HepG2 (cell line): ENCODE data around the gene KCNK18. TPM values are rescaled to one million over a fixed set of nuclear protein-coding genes. Genes with fewer than 3 reads are reported as not detected.
A peak's percentile ranks its signal among the peaks of the same experiment; 100 is the strongest.

Experiments used
- HOXA3 ChIP-seq: sonication (generic); formaldehyde crosslinking; IDR thresholded peaks from 2 replicates; pipeline ENCODE4 v1.5.0; 2020; ENCODE audit warnings: missing genetic modification reagents
- HOXA5 ChIP-seq: sonication (generic); formaldehyde crosslinking; IDR thresholded peaks from 2 replicates; pipeline ENCODE4 v1.4.0; 2020; ENCODE audit warnings: missing genetic modification reagents
- LCORL ChIP-seq, 2 experiments: fragments of 450-650 bp in 1 of 2; sonication (generic) in 1 of 2; formaldehyde crosslinking in 1 of 2; IDR thresholded peaks; 2 replicates each; pipeline versions ENCODE4 v1.5.0 to v1.6.1; 2017 to 2020; ENCODE audit warnings: antibody characterized with exemption in 1 of 2, missing genetic modification reagents in 1 of 2
- NFE2L1 ChIP-seq: sonication (generic); formaldehyde crosslinking; IDR thresholded peaks from 2 replicates; pipeline ENCODE4 v1.4.0; 2020; ENCODE audit warnings: missing genetic modification reagents, mild to moderate bottlenecking, borderline replicate concordance
- NONO ChIP-seq, 2 experiments: fragments of 450-650 bp in 1 of 2; sonication (generic) in 1 of 2; formaldehyde crosslinking in 1 of 2; IDR thresholded peaks in 1 of 2; conservative IDR thresholded peaks in 1 of 2; 2 replicates each; pipeline versions ENCODE4 v1.6.1 to v1.8.0; 2017 to 2022; ENCODE audit warnings: mild to moderate bottlenecking in 1 of 2, missing genetic modification reagents in 1 of 2, moderate library complexity in 1 of 2
- SRY ChIP-seq: sonication (generic); formaldehyde crosslinking; IDR thresholded peaks from 2 replicates; pipeline ENCODE4 v1.8.0; 2022; ENCODE audit warnings: mild to moderate bottlenecking, missing genetic modification reagents
- STAG1 ChIP-seq: sonication (generic); formaldehyde crosslinking; IDR thresholded peaks from 2 replicates; pipeline ENCODE4 v1.4.0; 2020; ENCODE audit warnings: missing genetic modification reagents
- YEATS4 ChIP-seq: sonication (generic); formaldehyde crosslinking; IDR thresholded peaks from 2 replicates; pipeline ENCODE4 v1.4.0; 2020; ENCODE audit warnings: missing genetic modification reagents, borderline replicate concordance
- YY1 ChIP-seq: IDR thresholded peaks from 2 replicates; pipeline ENCODE4 v1.6.1; 2011; ENCODE audit warnings: low read length, low read depth, moderate library complexity, mild to moderate bottlenecking; ENCODE audit not compliant: insufficient read depth, insufficient replicate concordance
- ZBTB42 ChIP-seq: sonication (generic); formaldehyde crosslinking; IDR thresholded peaks from 2 replicates; pipeline ENCODE4 v1.5.0; 2020; ENCODE audit warnings: mild to moderate bottlenecking, missing genetic modification reagents
- ZFP62 ChIP-seq: sonication (generic); formaldehyde crosslinking; IDR thresholded peaks from 2 replicates; pipeline ENCODE4 v1.4.0; 2020; ENCODE audit warnings: missing genetic modification reagents
- ZNF598 ChIP-seq: sonication (generic); formaldehyde crosslinking; IDR thresholded peaks from 2 replicates; pipeline ENCODE4 v1.5.1; 2020; ENCODE audit warnings: mild to moderate bottlenecking, missing genetic modification reagents, borderline replicate concordance
- ZNF615 ChIP-seq: sonication (generic); formaldehyde crosslinking; IDR thresholded peaks from 2 replicates; pipeline ENCODE4 v1.5.0; 2020; ENCODE audit warnings: mild to moderate bottlenecking, missing genetic modification reagents, borderline replicate concordance
- polyA plus RNA-seq, 8 experiments: library from polyadenylated mRNA; depleted of rRNA in 3 of 8; stranded (reverse) in 7 of 8; unstranded in 1 of 8; fragments of >200 nt; fragmentation: Illumina TruSeq in 4 of 8; extraction: Trizol in 4 of 8; gene quantifications; 2 replicates each; pipeline versions ENCODE4 v1.2.1 to v1.2.3, GENCODE V29; 2011 to 2016; ENCODE audit warnings: low read depth in 4 of 8, missing spikeins in 1 of 8, mixed read lengths in 1 of 8; ENCODE audit not compliant: insufficient read depth in 1 of 8
- total RNA-seq, 5 experiments: library from RNA; depleted of rRNA; stranded (reverse); fragments of >200 nt; fragmentation: Illumina TruSeq; extraction: Trizol; gene quantifications; 2 replicates each; pipeline ENCODE4 v1.2.3, GENCODE V29; 2016; ENCODE audit warnings: low read depth in 1 of 5
- TF ChIP-seq, protein P1 (sequence below): conservative IDR thresholded peaks from 2 replicates; pipeline ENCODE4 v1.6.1; 2018; ENCODE audit warnings: missing genetic modification reagents
- TF ChIP-seq, protein P2 (sequence below): sonication (generic); formaldehyde crosslinking; IDR thresholded peaks from 2 replicates; pipeline ENCODE4 v1.4.0; 2020; ENCODE audit warnings: missing genetic modification reagents
- TF ChIP-seq, protein P3 (sequence below): sonication (generic); formaldehyde crosslinking; IDR thresholded peaks from 2 replicates; pipeline ENCODE4 v1.4.0; 2020; ENCODE audit warnings: missing genetic modification reagents
- TF ChIP-seq, protein P4 (sequence below): sonication (generic); formaldehyde crosslinking; IDR thresholded peaks from 2 replicates; pipeline ENCODE4 v1.4.0; 2020; ENCODE audit warnings: missing genetic modification reagents, borderline replicate concordance
- TF ChIP-seq, protein P5 (sequence below): sonication (generic); formaldehyde crosslinking; IDR thresholded peaks from 2 replicates; pipeline ENCODE4 v1.5.0; 2020; ENCODE audit warnings: mild to moderate bottlenecking, missing genetic modification reagents

KCNK18 gene
- total and polyA plus RNA-seq, 2 of the 13 experiments (the other 11 are each of a cell fraction or from before 2014, with no cell fraction given) = not detected

DNA sequence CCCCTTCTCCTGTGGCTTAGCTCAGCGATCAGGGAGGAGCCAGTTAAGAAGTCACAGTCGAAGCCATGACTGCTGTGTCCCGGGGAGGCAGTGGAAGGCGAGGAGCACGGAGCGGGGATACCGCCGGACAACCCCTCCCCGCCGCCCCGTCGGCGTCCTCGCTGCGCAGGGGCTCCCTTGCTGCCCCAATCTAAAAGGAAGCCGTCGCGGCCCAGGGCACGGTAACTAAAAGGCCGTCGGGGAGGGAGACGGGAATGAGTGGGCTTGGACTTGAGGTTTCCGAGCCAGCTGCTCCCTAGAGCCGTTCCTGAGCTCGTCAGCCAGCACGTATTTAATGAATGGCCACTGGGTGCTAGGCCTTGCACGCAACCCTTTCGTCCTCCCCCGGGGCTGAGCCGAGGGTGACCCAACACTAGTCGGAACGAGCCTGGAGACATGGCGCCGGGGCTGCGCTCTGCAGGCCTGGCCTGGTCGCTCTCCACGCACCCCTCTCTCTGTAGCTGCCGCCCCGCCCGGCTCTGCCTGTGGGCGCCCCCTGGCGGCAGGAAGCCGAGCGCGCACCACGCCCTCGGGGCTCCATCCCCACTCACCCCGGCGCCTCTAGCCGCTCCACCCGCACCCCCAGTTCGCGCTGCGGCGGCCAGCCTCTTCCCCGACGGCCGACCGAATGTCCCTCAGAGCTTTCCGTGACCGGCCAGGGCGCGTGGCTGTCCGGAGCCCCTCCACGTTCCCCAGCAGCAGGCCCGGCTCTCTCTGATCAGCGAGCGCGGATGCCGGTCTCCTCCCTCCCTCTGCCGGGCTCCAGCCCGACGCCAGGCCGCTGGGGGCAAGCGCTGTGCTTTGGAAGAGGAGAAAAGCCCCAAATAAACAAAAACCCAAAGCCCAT lies 29.3 kb upstream of the KCNK18 start (continued):
- TF ChIP-seq, protein P1, sequence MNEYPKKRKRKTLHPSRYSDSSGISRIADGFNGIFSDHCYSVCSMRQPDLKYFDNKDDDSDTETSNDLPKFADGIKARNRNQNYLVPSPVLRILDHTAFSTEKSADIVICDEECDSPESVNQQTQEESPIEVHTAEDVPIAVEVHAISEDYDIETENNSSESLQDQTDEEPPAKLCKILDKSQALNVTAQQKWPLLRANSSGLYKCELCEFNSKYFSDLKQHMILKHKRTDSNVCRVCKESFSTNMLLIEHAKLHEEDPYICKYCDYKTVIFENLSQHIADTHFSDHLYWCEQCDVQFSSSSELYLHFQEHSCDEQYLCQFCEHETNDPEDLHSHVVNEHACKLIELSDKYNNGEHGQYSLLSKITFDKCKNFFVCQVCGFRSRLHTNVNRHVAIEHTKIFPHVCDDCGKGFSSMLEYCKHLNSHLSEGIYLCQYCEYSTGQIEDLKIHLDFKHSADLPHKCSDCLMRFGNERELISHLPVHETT = no peak
- TF ChIP-seq, protein P2, sequence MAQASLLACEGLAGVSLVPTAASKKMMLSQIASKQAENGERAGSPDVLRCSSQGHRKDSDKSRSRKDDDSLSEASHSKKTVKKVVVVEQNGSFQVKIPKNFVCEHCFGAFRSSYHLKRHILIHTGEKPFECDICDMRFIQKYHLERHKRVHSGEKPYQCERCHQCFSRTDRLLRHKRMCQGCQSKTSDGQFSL = no peak
- TF ChIP-seq, protein P3, sequence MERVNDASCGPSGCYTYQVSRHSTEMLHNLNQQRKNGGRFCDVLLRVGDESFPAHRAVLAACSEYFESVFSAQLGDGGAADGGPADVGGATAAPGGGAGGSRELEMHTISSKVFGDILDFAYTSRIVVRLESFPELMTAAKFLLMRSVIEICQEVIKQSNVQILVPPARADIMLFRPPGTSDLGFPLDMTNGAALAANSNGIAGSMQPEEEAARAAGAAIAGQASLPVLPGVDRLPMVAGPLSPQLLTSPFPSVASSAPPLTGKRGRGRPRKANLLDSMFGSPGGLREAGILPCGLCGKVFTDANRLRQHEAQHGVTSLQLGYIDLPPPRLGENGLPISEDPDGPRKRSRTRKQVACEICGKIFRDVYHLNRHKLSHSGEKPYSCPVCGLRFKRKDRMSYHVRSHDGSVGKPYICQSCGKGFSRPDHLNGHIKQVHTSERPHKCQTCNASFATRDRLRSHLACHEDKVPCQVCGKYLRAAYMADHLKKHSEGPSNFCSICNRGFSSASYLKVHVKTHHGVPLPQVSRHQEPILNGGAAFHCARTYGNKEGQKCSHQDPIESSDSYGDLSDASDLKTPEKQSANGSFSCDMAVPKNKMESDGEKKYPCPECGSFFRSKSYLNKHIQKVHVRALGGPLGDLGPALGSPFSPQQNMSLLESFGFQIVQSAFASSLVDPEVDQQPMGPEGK = peak; percentile 60; the same call in 1 of the 2 replicates
- no peak for TF ChIP-seq LCORL (IDR thresholded peaks at IDR 0.05)
- 0 out of 2 replicates have a peak, but pooled peaks have one; percentile 48 for TF ChIP-seq LCORL (CRISPR knock-in tag; IDR thresholded peaks at IDR 0.05)
- no peak for TF ChIP-seq NONO (IDR thresholded peaks at IDR 0.05)
- TF ChIP-seq NONO (CRISPR knock-in tag; conservative IDR thresholded peaks at IDR 0.05) = no peak
- TF ChIP-seq ZBTB42 (CRISPR knock-in tag) = no peak
- TF ChIP-seq SRY = 0 out of 2 replicates have a peak, but pooled peaks have one; percentile 34
- 0 out of 2 replicates have a peak, but pooled peaks have one; percentile 44 for TF ChIP-seq HOXA5 (CRISPR knock-in tag)
- TF ChIP-seq, protein P4, sequence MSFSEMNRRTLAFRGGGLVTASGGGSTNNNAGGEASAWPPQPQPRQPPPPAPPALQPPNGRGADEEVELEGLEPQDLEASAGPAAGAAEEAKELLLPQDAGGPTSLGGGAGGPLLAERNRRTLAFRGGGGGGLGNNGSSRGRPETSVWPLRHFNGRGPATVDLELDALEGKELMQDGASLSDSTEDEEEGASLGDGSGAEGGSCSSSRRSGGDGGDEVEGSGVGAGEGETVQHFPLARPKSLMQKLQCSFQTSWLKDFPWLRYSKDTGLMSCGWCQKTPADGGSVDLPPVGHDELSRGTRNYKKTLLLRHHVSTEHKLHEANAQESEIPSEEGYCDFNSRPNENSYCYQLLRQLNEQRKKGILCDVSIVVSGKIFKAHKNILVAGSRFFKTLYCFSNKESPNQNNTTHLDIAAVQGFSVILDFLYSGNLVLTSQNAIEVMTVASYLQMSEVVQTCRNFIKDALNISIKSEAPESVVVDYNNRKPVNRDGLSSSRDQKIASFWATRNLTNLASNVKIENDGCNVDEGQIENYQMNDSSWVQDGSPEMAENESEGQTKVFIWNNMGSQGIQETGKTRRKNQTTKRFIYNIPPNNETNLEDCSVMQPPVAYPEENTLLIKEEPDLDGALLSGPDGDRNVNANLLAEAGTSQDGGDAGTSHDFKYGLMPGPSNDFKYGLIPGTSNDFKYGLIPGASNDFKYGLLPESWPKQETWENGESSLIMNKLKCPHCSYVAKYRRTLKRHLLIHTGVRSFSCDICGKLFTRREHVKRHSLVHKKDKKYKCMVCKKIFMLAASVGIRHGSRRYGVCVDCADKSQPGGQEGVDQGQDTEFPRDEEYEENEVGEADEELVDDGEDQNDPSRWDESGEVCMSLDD = peak; percentile 81; the same call in 1 of the 2 replicates
- TF ChIP-seq STAG1 (CRISPR knock-in tag) = peak; percentile 69
- peak; percentile 45; the same call in 1 of the 2 replicates for TF ChIP-seq NFE2L1 (CRISPR knock-in tag)
- TF ChIP-seq ZNF598 (CRISPR knock-in tag) = no peak
- no peak for TF ChIP-seq ZNF615 (CRISPR knock-in tag)
- TF ChIP-seq, protein P5, sequence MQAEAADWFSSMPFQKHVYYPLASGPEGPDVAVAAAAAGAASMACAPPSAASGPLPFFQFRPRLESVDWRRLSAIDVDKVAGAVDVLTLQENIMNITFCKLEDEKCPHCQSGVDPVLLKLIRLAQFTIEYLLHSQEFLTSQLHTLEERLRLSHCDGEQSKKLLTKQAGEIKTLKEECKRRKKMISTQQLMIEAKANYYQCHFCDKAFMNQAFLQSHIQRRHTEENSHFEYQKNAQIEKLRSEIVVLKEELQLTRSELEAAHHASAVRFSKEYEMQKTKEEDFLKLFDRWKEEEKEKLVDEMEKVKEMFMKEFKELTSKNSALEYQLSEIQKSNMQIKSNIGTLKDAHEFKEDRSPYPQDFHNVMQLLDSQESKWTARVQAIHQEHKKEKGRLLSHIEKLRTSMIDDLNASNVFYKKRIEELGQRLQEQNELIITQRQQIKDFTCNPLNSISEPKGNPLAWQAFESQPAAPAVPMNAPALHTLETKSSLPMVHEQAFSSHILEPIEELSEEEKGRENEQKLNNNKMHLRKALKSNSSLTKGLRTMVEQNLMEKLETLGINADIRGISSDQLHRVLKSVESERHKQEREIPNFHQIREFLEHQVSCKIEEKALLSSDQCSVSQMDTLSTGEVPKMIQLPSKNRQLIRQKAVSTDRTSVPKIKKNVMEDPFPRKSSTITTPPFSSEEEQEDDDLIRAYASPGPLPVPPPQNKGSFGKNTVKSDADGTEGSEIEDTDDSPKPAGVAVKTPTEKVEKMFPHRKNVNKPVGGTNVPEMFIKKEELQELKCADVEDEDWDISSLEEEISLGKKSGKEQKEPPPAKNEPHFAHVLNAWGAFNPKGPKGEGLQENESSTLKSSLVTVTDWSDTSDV (CRISPR knock-in tag) = 0 out of 2 replicates have a peak, but pooled peaks have one; percentile 54
- peak; percentile 46 for TF ChIP-seq YY1
- TF ChIP-seq HOXA3 (CRISPR knock-in tag) = peak; percentile 49; the same call in 1 of the 2 replicates
- TF ChIP-seq ZFP62 = no peak
- 0 out of 2 replicates have a peak, but pooled peaks have one; percentile 22 for TF ChIP-seq YEATS4 (CRISPR knock-in tag)
